ENCODE measurements around the gene RBL1. TPM values are rescaled to one million over a fixed set of nuclear protein-coding genes. Genes with fewer than 3 reads are reported as not detected.

RBL1 gene, protein sequence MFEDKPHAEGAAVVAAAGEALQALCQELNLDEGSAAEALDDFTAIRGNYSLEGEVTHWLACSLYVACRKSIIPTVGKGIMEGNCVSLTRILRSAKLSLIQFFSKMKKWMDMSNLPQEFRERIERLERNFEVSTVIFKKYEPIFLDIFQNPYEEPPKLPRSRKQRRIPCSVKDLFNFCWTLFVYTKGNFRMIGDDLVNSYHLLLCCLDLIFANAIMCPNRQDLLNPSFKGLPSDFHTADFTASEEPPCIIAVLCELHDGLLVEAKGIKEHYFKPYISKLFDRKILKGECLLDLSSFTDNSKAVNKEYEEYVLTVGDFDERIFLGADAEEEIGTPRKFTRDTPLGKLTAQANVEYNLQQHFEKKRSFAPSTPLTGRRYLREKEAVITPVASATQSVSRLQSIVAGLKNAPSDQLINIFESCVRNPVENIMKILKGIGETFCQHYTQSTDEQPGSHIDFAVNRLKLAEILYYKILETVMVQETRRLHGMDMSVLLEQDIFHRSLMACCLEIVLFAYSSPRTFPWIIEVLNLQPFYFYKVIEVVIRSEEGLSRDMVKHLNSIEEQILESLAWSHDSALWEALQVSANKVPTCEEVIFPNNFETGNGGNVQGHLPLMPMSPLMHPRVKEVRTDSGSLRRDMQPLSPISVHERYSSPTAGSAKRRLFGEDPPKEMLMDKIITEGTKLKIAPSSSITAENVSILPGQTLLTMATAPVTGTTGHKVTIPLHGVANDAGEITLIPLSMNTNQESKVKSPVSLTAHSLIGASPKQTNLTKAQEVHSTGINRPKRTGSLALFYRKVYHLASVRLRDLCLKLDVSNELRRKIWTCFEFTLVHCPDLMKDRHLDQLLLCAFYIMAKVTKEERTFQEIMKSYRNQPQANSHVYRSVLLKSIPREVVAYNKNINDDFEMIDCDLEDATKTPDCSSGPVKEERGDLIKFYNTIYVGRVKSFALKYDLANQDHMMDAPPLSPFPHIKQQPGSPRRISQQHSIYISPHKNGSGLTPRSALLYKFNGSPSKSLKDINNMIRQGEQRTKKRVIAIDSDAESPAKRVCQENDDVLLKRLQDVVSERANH
- total RNA-seq, result 10 to 100 TPM in 3 of 4 donors, 1 to 10 TPM in 1; 8.0 to 30.6 (median 12.3) TPM

GRCh38 chr20:37095599-37096414 is at the start of gene RBL1:
TSS of gene RBL1 (minus strand) at chr20:37095997. CDS start at chr20:37095928, 69 bp downstream.
- H3K36me3 ChIP-seq, result peaks cover 0 to 5% (median 0%) of the 10 kb centered on the region in 3 donors
- no peaks in the 10 kb centered on the region for H3K9me3 ChIP-seq
- peak; percentile 57 to 73 for DNase-seq (ENCODE audit: low spot score in 2 of 2)
- H3K4me3 ChIP-seq, result peak within 1 kb of the TSS; percentile 80 to 98 (median 84)
- 0 to 1% methylated on average over 40 to 53 of the region's 58 CpGs for WGBS, 2 donors
- H3K4me1 ChIP-seq, result peaks cover 0 to 18% (median 12%) of the 10 kb centered on the region in 4 donors
- TF ChIP-seq EP300 (IDR thresholded peaks at IDR 0.05) (peak; percentile 74 to 92), POLR2A (IDR thresholded peaks at IDR 0.05) (peak in 1 of 2 donors; percentile 35)
- TF ChIP-seq, protein P1, sequence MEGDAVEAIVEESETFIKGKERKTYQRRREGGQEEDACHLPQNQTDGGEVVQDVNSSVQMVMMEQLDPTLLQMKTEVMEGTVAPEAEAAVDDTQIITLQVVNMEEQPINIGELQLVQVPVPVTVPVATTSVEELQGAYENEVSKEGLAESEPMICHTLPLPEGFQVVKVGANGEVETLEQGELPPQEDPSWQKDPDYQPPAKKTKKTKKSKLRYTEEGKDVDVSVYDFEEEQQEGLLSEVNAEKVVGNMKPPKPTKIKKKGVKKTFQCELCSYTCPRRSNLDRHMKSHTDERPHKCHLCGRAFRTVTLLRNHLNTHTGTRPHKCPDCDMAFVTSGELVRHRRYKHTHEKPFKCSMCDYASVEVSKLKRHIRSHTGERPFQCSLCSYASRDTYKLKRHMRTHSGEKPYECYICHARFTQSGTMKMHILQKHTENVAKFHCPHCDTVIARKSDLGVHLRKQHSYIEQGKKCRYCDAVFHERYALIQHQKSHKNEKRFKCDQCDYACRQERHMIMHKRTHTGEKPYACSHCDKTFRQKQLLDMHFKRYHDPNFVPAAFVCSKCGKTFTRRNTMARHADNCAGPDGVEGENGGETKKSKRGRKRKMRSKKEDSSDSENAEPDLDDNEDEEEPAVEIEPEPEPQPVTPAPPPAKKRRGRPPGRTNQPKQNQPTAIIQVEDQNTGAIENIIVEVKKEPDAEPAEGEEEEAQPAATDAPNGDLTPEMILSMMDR (IDR thresholded peaks at IDR 0.05), result peak; percentile 11 to 67 (median 30)
- no peaks in the 10 kb centered on the region for H3K27me3 ChIP-seq
- peak within 1 kb of the TSS; percentile 43 to 82 (median 80) for H3K27ac ChIP-seq

- H3K36me3 ChIP-seq, result peaks cover 0 to 27% (median 0%) of the 10 kb centered on the region in 3 donors
- 87 to 93% methylated on average over 8 of the region's 8 CpGs for WGBS, 2 donors
- no peak overlapping the region for H3K4me3 ChIP-seq
- TF ChIP-seq, protein P1 (IDR thresholded peaks at IDR 0.05), result no peak
- TF ChIP-seq EP300 (IDR thresholded peaks at IDR 0.05), result no peak
- no peak for TF ChIP-seq POLR2A (IDR thresholded peaks at IDR 0.05)
- no peaks in the 10 kb centered on the region for H3K27me3 ChIP-seq
- H3K27ac ChIP-seq, result no peak overlapping the region
- no peaks in the 10 kb centered on the region for H3K4me1 ChIP-seq
- no peaks in the 10 kb centered on the region for H3K9me3 ChIP-seq
- DNase-seq (ENCODE audit: low spot score in 2 of 2), result no peak
These were observed 49.1 kb upstream of the RBL1 start for GRCh38 chr20:37144856-37145404.

DNA sequence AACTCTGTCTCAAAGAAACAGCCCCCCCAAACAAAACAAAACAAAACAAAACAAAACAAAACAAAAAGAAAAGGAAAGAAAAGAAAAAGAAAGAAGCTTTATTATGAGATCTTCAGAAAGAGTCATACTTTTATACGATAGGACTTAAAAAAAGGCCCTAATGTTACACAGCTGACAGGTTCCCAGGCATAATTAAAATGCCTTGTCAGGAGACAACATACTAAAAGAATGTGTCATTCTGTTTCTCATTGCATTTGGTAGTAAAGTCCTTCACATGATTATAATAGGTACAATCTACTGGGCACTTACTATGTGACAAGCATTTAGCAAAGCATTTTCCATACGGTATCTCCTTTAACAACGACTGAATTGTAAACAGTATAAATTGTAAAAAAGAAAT is 46.9 kb upstream of the RBL1 start:
- Histone ChIP-seq H3K27me3 (no peaks in the 10 kb centered on the region), H3K27ac (peak overlapping the region in 1 of 4 donors; percentile 16), H3K4me1 (no peaks in the 10 kb centered on the region), H3K36me3 (peaks cover 0 to 35% (median 0%) of the 10 kb centered on the region in 3 donors), H3K4me3 (no peak overlapping the region), H3K9me3 (no peaks in the 10 kb centered on the region)
- TF ChIP-seq, protein P1 (IDR thresholded peaks at IDR 0.05), result no peak
- TF ChIP-seq EP300 (IDR thresholded peaks at IDR 0.05) (no peak), POLR2A (IDR thresholded peaks at IDR 0.05) (no peak)
- 61 to 66% methylated on average over 3 of the region's 3 CpGs for WGBS, 2 donors
- no peak for DNase-seq (ENCODE audit: low spot score in 2 of 2)

DNA sequence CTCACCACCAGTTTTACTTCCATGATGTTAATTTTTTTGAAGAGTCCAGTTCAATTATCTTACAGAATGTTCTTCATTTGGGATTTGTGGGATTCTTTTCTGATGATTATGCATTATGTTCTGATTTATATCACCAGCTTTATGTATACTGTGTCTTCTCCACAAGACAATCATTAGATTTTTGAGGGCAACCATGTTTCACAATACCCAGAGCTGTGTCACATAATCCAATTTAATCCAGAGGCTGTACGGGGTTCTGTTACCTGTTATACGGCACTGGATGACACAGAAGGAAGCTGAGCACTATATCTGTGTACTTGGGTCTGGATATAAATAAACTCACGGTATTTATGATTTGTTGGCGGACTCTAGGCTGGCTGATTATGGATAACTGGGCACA is 41.8 kb upstream of the RBL1 start:
- Histone ChIP-seq H3K4me1 (no peaks in the 10 kb centered on the region), H3K27ac (no peak overlapping the region), H3K27me3 (no peaks in the 10 kb centered on the region), H3K36me3 (peaks cover 0 to 20% (median 0%) of the 10 kb centered on the region in 3 donors), H3K9me3 (no peaks in the 10 kb centered on the region), H3K4me3 (no peak overlapping the region)
- 91 to 92% methylated on average over 4 of the region's 4 CpGs for WGBS, 2 donors
- DNase-seq (ENCODE audit: low spot score in 2 of 2), result no peak
- no peak for TF ChIP-seq POLR2A (IDR thresholded peaks at IDR 0.05)
- TF ChIP-seq, protein P1 (IDR thresholded peaks at IDR 0.05), result no peak
- TF ChIP-seq EP300 (IDR thresholded peaks at IDR 0.05), result no peak
